ENCODE results near the gene MAG. TPM values are rescaled to one million over a fixed set of nuclear protein-coding genes. Genes with fewer than 3 reads are reported as not detected.
A peak's percentile ranks its signal among the peaks of the same experiment; 100 is the strongest.
"Not testable (repeated sequence)": the region's sequence is repeated elsewhere in the genome, so short reads cannot be mapped to it uniquely, and the experiment has no call there.

Gene MAG
- total RNA-seq, 2 donors from 2014 or later = not detected

DNA sequence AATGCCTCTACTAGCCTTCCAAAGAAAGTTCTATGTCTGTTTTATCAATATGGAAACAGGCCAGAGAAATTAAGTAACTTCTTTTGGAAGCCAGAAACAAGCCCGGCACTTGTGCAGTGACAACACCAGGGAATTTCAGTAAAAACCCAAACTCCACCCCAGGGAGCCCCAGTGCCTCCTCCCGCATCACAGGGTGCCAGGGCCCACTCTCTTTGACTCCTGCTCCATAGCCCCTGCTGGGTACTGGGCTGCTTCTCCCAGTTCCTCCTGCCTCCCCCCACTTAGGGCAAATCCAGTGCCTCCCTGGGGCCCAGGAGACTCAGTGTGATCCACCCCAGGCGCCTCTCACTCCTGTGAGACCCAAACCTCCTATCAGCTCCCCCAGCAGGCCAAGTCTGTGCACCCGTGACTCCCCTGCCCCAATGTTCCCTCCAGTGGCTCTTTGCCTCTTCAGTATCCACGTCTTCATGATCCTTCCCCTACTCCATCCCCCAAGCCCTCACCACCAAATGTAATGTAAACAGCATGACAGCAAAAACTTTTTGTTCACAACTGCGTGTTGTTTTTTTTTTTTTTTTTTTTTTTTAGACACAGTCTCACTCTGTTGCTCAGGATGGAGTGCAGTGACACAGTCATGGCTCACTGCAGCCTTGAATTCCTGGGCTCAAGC, 64.0 kb downstream of the MAG start:
- no peak for ATAC-seq
- no peak for DNase-seq
- Mint-ChIP-seq H3K27me3 (peaks cover 8% of the 10 kb centered on the region), H3K27ac (peak overlapping the region; percentile 37), H3K36me3 (ENCODE audit: low read depth) (peaks cover 5% of the 10 kb centered on the region), H3K4me3 (no peak overlapping the region), H3K4me1 (peaks cover 10% of the 10 kb centered on the region)
- H3K9me3 ChIP-seq (ENCODE audit: control insufficient read depth, low read length, poor library complexity, severe bottlenecking) = no peaks in the 10 kb centered on the region

DNA sequence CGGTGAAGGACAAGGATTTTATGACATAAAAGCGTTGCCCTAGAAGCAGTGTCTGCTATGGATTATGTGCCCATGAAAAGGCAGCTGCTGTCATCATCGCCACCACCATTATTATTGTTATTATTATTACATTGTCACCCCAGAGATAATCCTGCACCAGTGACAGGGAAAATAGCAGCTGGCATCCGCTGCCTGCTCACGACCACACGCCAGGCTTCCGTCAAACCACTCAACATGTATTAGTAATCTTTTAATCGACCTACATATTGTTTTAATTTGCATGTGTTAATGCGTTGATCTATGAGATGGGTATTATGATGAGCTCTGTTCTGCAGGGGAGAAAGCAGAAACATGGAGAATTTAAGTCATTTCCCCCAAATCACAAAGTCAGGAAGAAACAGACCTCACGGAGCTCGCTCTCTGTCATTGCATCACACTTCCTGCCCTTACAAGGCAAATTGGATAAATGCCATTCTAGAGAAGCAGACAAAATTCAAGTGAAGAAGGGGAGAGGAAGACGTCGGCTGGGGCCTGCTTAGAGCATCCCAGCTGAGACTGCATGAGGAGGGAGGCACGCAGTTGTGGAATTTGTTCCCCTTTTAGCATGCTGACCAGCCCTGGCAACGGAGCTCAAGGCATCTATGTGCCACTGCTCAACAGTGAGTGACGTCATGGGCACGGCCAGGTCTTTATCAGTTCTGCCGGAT, 66.1 kb downstream of the MAG start, which contains the start of gene FFAR3:
Gene FFAR3, plus strand, starts transcription at position 594 of the 707 bp plus-strand sequence. CDS start 431 bp downstream, outside the sequence.
- peak; percentile 54 for ATAC-seq
- H3K27ac Mint-ChIP-seq = peak within 1 kb of the TSS; percentile 67
- H3K27me3 Mint-ChIP-seq = peaks cover 27% of the 10 kb centered on the region
- peaks cover 5% of the 10 kb centered on the region for H3K36me3 Mint-ChIP-seq (ENCODE audit: low read depth)
- peaks cover 6% of the 10 kb centered on the region for H3K4me1 Mint-ChIP-seq
- DNase-seq = no peak
- H3K9me3 ChIP-seq (ENCODE audit: control insufficient read depth, low read length, poor library complexity, severe bottlenecking) = no peaks in the 10 kb centered on the region
- peak within 1 kb of the TSS; percentile 85 for H3K4me3 Mint-ChIP-seq

DNA sequence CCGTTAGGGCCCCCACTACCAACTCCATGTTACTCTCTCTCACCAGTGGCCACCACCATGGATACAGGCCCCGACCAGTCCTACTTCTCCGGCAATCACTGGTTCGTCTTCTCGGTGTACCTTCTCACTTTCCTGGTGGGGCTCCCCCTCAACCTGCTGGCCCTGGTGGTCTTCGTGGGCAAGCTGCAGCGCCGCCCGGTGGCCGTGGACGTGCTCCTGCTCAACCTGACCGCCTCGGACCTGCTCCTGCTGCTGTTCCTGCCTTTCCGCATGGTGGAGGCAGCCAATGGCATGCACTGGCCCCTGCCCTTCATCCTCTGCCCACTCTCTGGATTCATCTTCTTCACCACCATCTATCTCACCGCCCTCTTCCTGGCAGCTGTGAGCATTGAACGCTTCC, 66.9 kb downstream of the MAG start:
- not testable (repeated sequence) for H3K27ac Mint-ChIP-seq; H3K36me3 Mint-ChIP-seq (ENCODE audit: low read depth); H3K4me3 Mint-ChIP-seq; H3K9me3 ChIP-seq (ENCODE audit: control insufficient read depth, low read length, poor library complexity, severe bottlenecking); ATAC-seq; H3K4me1 Mint-ChIP-seq; DNase-seq
- peaks cover 27% of the 10 kb centered on the region for H3K27me3 Mint-ChIP-seq

DNA sequence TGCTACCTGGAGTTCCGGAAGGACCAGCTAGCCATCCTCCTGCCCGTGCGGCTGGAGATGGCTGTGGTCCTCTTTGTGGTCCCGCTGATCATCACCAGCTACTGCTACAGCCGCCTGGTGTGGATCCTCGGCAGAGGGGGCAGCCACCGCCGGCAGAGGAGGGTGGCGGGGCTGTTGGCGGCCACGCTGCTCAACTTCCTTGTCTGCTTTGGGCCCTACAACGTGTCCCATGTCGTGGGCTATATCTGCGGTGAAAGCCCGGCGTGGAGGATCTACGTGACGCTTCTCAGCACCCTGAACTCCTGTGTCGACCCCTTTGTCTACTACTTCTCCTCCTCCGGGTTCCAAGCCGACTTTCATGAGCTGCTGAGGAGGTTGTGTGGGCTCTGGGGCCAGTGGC, 67.4 kb downstream of the MAG start:
- not testable (repeated sequence) for H3K4me1 Mint-ChIP-seq, DNase-seq

DNA sequence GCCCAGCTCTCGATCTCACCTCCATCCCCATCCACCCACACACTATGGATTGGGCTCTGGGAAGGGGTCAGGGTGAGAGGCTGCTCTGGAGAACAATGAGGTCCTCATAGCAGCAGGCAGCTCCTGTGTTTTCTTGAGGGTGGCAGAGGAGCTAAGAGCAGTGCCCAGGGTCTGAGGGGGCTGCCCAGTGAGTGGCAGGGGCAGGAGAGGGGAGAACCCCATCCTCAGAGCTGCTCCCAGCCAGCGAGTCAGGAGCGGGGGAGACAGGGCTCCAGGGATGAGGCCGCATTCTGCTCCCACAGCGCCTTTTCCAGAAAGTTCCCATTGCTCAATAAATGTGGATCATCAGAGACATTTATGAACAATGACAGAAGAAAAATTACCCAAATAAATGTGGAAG, 68.1 kb downstream of the MAG start:
- not testable (repeated sequence) for H3K36me3 Mint-ChIP-seq (ENCODE audit: low read depth); H3K27ac Mint-ChIP-seq; H3K4me1 Mint-ChIP-seq; H3K4me3 Mint-ChIP-seq; DNase-seq; ATAC-seq; H3K9me3 ChIP-seq (ENCODE audit: control insufficient read depth, low read length, poor library complexity, severe bottlenecking)
- peaks cover 32% of the 10 kb centered on the region for H3K27me3 Mint-ChIP-seq

More for the DNA sequence above, 67.4 kb downstream of the MAG start:
- H3K27ac Mint-ChIP-seq; H3K36me3 Mint-ChIP-seq (ENCODE audit: low read depth); ATAC-seq; H3K4me3 Mint-ChIP-seq; H3K9me3 ChIP-seq (ENCODE audit: control insufficient read depth, low read length, poor library complexity, severe bottlenecking): not testable (repeated sequence)
- H3K27me3 Mint-ChIP-seq = peaks cover 27% of the 10 kb centered on the region

DNA sequence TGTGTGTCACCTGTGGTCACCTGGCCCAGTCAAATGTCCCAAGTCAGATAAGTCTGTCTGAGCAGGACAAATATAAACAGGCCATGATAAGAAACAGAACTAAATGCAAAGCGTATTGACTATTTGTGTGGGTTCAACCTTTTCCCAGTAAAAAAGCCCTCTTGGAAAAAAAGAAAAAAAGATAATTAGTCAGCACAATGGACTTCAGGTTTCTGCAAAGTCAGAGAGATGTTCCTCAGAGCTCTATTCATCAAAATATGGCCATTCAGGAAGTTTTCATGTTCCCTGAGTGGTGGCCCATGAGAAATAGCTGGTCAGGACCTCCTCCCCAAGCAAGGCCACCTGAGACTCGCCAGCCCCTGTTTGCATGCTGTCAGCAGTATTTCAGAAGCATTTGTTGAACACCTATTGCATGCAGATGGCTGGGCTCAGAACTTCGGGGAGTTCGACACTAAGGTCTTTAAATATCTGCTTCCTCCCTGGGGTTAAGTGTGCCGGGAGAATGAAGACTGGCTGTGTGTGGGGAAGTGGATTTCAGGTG, 69.0 kb downstream of the MAG start:
- no peak overlapping the region for H3K4me3 Mint-ChIP-seq

DNA sequence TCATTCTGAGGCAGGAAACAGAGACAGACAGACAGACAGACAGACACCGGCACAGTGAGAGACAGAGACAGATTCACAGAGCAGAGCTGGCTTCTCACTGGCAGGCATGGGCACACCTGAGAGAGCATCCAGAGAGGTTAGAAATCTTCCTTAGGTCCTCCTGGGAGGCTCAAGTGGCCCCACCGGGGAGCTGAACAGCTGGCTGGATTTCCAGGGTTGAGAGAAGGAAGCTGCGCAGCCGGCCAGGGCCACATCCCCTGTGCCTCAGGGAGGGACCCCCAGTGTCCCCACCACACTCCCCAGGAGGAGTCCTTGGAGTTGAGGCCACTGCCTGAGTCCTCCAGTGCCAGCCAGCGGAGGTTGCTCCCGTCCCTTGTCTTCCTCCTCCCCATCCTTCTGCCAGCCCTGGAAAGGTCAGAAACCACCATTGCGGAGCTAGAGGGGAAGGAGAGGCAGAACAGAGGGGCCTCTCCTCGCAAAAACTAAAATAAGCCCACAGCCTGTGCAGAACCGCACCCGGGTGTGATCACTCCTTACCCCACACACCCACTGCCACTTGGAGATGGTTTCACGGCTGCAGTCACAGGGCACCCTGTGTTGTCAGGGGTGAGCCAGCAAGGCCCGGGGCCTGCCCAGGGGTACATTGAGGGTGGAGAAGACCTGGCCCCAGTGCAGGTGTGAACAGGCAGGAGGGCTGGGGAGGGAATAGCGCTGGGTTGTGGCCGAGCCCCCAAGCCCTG, 70.5 kb downstream of the MAG start:
- Mint-ChIP-seq H3K4me3 (no peak overlapping the region), H3K27me3 (peaks cover 51% of the 10 kb centered on the region), H3K27ac (no peak overlapping the region), H3K4me1 (peaks cover 8% of the 10 kb centered on the region), H3K36me3 (ENCODE audit: low read depth) (peaks cover 3% of the 10 kb centered on the region)
- DNase-seq (no peak), ATAC-seq (no peak)
- no peaks in the 10 kb centered on the region for H3K9me3 ChIP-seq (ENCODE audit: control insufficient read depth, low read length, poor library complexity, severe bottlenecking)

More for the DNA sequence above, 69.0 kb downstream of the MAG start:
- Mint-ChIP-seq H3K36me3 (ENCODE audit: low read depth) (peaks cover 4% of the 10 kb centered on the region), H3K27me3 (peaks cover 40% of the 10 kb centered on the region), H3K27ac (no peak overlapping the region), H3K4me1 (peaks cover 8% of the 10 kb centered on the region)
- H3K9me3 ChIP-seq (ENCODE audit: control insufficient read depth, low read length, poor library complexity, severe bottlenecking) = no peaks in the 10 kb centered on the region
- DNase-seq = no peak
- ATAC-seq = no peak

DNA sequence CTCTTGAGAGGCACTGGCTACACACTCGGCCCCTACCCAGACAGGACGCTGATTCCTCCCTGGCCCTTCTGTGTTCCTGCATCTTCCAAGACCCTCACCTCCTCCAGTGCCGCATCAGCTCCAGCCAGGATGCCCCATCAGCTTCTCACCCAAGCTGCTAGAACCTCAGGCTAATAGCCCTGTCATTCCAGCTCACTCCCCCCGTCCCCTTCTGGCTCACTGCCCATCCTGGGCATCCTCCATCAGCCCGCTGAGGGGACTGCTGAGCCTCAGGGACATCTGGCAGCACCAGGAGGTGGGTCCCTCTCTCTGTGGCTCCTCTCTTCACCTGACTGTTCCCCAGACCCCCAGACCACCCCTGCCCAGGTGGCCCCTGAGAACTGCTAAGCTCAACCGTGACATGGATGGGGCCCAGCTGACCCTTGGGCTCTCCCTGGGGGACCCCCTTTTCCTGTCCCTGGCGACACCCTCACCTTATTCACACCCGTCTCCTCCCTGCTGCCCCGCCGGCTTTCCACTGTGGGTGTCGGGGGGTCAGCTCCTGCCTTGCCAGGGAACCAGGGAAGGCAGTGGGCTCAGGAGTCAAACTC, 71.1 kb downstream of the MAG start:
- Mint-ChIP-seq H3K27ac (no peak overlapping the region), H3K36me3 (ENCODE audit: low read depth) (peaks cover 1% of the 10 kb centered on the region), H3K27me3 (peaks cover 54% of the 10 kb centered on the region), H3K4me3 (no peak overlapping the region), H3K4me1 (peaks cover 4% of the 10 kb centered on the region)
- DNase-seq (no peak), ATAC-seq (no peak)
- H3K9me3 ChIP-seq (ENCODE audit: control insufficient read depth, low read length, poor library complexity, severe bottlenecking) = no peaks in the 10 kb centered on the region

Other genes starting within 250 kb of the MAG start
- not detected for gene FXYD3, start 176.3 kb upstream of the MAG start, total RNA-seq
- under 1 TPM; 0.39 to 0.52 TPM for gene LGI4, start 157.1 kb upstream of the MAG start, total RNA-seq
- gene FXYD1, start 153.3 kb upstream of the MAG start, total RNA-seq = 1 to 10 TPM; 1.8 to 4.7 TPM
- gene FXYD7, start 148.9 kb upstream of the MAG start, total RNA-seq = 10 to 100 TPM; 17.1 to 20.6 TPM
- gene FXYD5, start 137.4 kb upstream of the MAG start, total RNA-seq = 100 to 1,000 TPM; 533 to 557 TPM
- gene FAM187B, start 63.4 kb upstream of the MAG start, total RNA-seq = not detected
- gene LSR, start 43.2 kb upstream of the MAG start, total RNA-seq = 10 to 100 TPM; 42.6 to 44.5 TPM
- gene USF2, start 23.2 kb upstream of the MAG start, total RNA-seq = 100 to 1,000 TPM; 204 to 299 TPM
- 1 to 10 TPM in 1 of 2 donors, under 1 TPM in 1; 0.55 to 2.8 TPM for gene HAMP, start 9.6 kb upstream of the MAG start, total RNA-seq
- 10 to 100 TPM in 1 of 2 donors, 1 to 10 TPM in 1; 1.3 to 36.1 TPM for gene CD22, start 37.0 kb downstream of the MAG start, total RNA-seq
- 1 to 10 TPM in 1 of 2 donors, not detected in 1; 1.4 TPM for gene FFAR1, start 55.7 kb downstream of the MAG start, total RNA-seq
- under 1 TPM; 0.70 to 0.78 TPM for gene FFAR3, start 66.3 kb downstream of the MAG start, total RNA-seq
- gene GPR42, start 78.9 kb downstream of the MAG start, total RNA-seq = under 1 TPM in 1 of 2 donors, not detected in 1; 0.20 TPM
- gene FFAR2, start 156.1 kb downstream of the MAG start, total RNA-seq = under 1 TPM; 0.16 to 0.55 TPM
- not detected for gene KRTDAP, start 198.3 kb downstream of the MAG start, total RNA-seq
- gene DMKN, start 221.5 kb downstream of the MAG start, total RNA-seq = not detected
- gene SBSN, start 236.2 kb downstream of the MAG start, total RNA-seq = not detected
- not detected for gene GAPDHS, start 241.3 kb downstream of the MAG start, total RNA-seq